HEK293 (cell line): Measurements from ENCODE around the gene VPS9D1.

Source experiments
- CTCF ChIP-seq: fragments of 450-650 bp; formaldehyde crosslinking; IDR thresholded peaks from 2 replicates; pipeline ENCODE4 v1.5.1; 2016; ENCODE audit warnings: missing biosample characterization, missing genetic modification characterization
- MZF1 ChIP-seq: fragments of 450-650 bp; formaldehyde crosslinking; IDR thresholded peaks from 2 replicates; pipeline ENCODE4 v1.5.1; 2017; ENCODE audit warnings: missing biosample characterization, missing genetic modification characterization, borderline replicate concordance
- TCF7L2 ChIP-seq: IDR thresholded peaks from 2 replicates; pipeline ENCODE4 v1.6.1; 2011; ENCODE audit warnings: low read depth, mild to moderate bottlenecking, inconsistent platforms, low read length, moderate library complexity, borderline replicate concordance
- ZBTB7A ChIP-seq: fragments of 450-650 bp; formaldehyde crosslinking; IDR thresholded peaks from 2 replicates; pipeline ENCODE4 v1.5.1; 2016; ENCODE audit warnings: low read depth, missing biosample characterization, missing genetic modification characterization
- ZNF274 ChIP-seq, 2 experiments: fragments of 200-500 bp in 1 of 2; fragments of 450-650 bp in 1 of 2; sonication (Bioruptor generic) in 1 of 2; formaldehyde crosslinking in 1 of 2; IDR thresholded peaks; 2 replicates each; pipeline versions ENCODE4 v1.5.1 to v1.6.1; 2014 to 2016; ENCODE audit warnings: borderline replicate concordance in 1 of 2, inconsistent platforms in 1 of 2, low read length in 1 of 2, missing biosample characterization in 1 of 2, missing genetic modification characterization in 1 of 2
- ZNF350 ChIP-seq: fragments of 450-650 bp; formaldehyde crosslinking; IDR thresholded peaks from 2 replicates; pipeline ENCODE4 v1.5.0; 2017; ENCODE audit warnings: missing biosample characterization, mild to moderate bottlenecking, missing genetic modification characterization
- ZNF596 ChIP-seq: fragments of 450-650 bp; IDR thresholded peaks from 2 replicates; pipeline ENCODE4 v1.5.0; 2018; ENCODE audit warnings: missing biosample characterization, mild to moderate bottlenecking, missing genetic modification characterization, moderate library complexity

GRCh38 chr16:89748921-89749320 lies 28.2 kb upstream of the VPS9D1 start:
- no peak for TF ChIP-seq CTCF
- no peak for TF ChIP-seq TCF7L2
- TF ChIP-seq ZNF596 (tag by site-specific recombination), result no peak
- no peak for TF ChIP-seq ZBTB7A (tag by site-specific recombination)
- no peak for TF ChIP-seq ZNF274 (IDR thresholded peaks at IDR 0.05; ENCODE audit: low read length)
- no peak for TF ChIP-seq ZNF274 (tag by site-specific recombination; IDR thresholded peaks at IDR 0.05; ENCODE audit: borderline replicate concordance)
- no peak for TF ChIP-seq MZF1 (tag by site-specific recombination)
- TF ChIP-seq ZNF350 (tag by site-specific recombination), result no peak
